ENCODE data around the gene ARHGEF35.

DNA sequence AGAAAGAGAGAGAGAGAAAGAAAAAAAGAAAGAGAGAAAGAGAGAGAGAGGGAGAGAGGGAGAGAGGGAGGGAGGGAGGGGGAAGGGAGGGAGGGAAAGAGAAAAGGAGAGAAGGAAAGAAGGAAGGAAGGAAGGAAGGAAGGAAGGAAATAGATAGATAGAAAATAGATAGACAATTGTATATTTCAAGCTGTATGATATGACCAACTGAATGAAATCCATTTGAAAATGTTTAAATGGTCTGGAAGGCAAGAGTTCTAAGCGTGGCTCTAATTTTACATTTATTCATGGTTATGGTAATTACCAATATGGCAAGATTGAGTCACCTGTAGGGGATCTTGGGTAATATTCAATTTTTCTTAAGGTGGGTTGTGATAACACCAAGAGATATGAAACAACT, 36.8 kb downstream of the ARHGEF35 start:
- TF ChIP-seq, protein P1, sequence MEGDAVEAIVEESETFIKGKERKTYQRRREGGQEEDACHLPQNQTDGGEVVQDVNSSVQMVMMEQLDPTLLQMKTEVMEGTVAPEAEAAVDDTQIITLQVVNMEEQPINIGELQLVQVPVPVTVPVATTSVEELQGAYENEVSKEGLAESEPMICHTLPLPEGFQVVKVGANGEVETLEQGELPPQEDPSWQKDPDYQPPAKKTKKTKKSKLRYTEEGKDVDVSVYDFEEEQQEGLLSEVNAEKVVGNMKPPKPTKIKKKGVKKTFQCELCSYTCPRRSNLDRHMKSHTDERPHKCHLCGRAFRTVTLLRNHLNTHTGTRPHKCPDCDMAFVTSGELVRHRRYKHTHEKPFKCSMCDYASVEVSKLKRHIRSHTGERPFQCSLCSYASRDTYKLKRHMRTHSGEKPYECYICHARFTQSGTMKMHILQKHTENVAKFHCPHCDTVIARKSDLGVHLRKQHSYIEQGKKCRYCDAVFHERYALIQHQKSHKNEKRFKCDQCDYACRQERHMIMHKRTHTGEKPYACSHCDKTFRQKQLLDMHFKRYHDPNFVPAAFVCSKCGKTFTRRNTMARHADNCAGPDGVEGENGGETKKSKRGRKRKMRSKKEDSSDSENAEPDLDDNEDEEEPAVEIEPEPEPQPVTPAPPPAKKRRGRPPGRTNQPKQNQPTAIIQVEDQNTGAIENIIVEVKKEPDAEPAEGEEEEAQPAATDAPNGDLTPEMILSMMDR (IDR thresholded peaks at IDR 0.05) = no peak
- no peak for TF ChIP-seq POLR2A (IDR thresholded peaks at IDR 0.05)

Data from adrenal gland (tissue), 5 donors.